HEK293 (cell line): ENCODE results near the gene SYCN.
A peak's percentile ranks its signal among the peaks of the same experiment; 100 is the strongest.

Source experiments
- MZF1 ChIP-seq: fragments of 450-650 bp; formaldehyde crosslinking; IDR thresholded peaks from 2 replicates; pipeline ENCODE4 v1.5.1; 2017; ENCODE audit warnings: missing biosample characterization, missing genetic modification characterization, borderline replicate concordance
- SALL2 ChIP-seq: fragments of 450-650 bp; formaldehyde crosslinking; IDR thresholded peaks from 2 replicates; pipeline ENCODE4 v1.5.0; 2017; ENCODE audit warnings: missing biosample characterization, mild to moderate bottlenecking, missing genetic modification characterization, borderline replicate concordance
- ZBTB20 ChIP-seq: fragments of 450-650 bp; formaldehyde crosslinking; IDR thresholded peaks from 2 replicates; pipeline ENCODE4 v1.5.1; 2016; ENCODE audit warnings: missing biosample characterization, missing genetic modification characterization
- ZNF169 ChIP-seq: fragments of 450-650 bp; formaldehyde crosslinking; IDR thresholded peaks from 2 replicates; pipeline ENCODE4 v1.5.1; 2016; ENCODE audit warnings: missing biosample characterization, missing genetic modification characterization
- ZNF311 ChIP-seq: fragments of 450-650 bp; formaldehyde crosslinking; IDR thresholded peaks from 2 replicates; pipeline ENCODE4 v1.5.1; 2017; ENCODE audit warnings: missing biosample characterization, missing genetic modification characterization, borderline replicate concordance
- ZNF514 ChIP-seq: fragments of 450-650 bp; formaldehyde crosslinking; IDR thresholded peaks from 2 replicates; pipeline ENCODE4 v1.5.1; 2016; ENCODE audit warnings: missing biosample characterization, missing genetic modification characterization
- ZNF530 ChIP-seq: fragments of 450-650 bp; formaldehyde crosslinking; IDR thresholded peaks from 2 replicates; pipeline ENCODE4 v1.5.1; 2016; ENCODE audit warnings: low read depth, missing biosample characterization, missing genetic modification characterization
- ZNF621 ChIP-seq: fragments of 450-650 bp; formaldehyde crosslinking; IDR thresholded peaks from 2 replicates; pipeline ENCODE4 v1.5.1; 2017; ENCODE audit warnings: missing biosample characterization, missing genetic modification characterization
- ZNF624 ChIP-seq: fragments of 450-650 bp; formaldehyde crosslinking; IDR thresholded peaks from 2 replicates; pipeline ENCODE4 v1.5.1; 2017; ENCODE audit warnings: missing biosample characterization, missing genetic modification characterization
- ZNF658 ChIP-seq: fragments of 450-650 bp; formaldehyde crosslinking; IDR thresholded peaks from 2 replicates; pipeline ENCODE4; 2016; ENCODE audit warnings: missing biosample characterization, missing genetic modification characterization
- TF ChIP-seq, protein P1 (sequence below): fragments of 450-650 bp; formaldehyde crosslinking; conservative IDR thresholded peaks from 2 replicates; pipeline ENCODE4 v1.5.1; 2016; ENCODE audit warnings: low read depth, missing biosample characterization, missing genetic modification characterization
- TF ChIP-seq, protein P2 (sequence below): fragments of 450-650 bp; formaldehyde crosslinking; IDR thresholded peaks from 2 replicates; pipeline ENCODE4 v1.5.1; 2016; ENCODE audit warnings: missing biosample characterization, missing genetic modification characterization
- TF ChIP-seq, protein P3 (sequence below): fragments of 450-650 bp; formaldehyde crosslinking; optimal IDR thresholded peaks from 2 replicates; pipeline ENCODE3; 2016; ENCODE audit warnings: missing biosample characterization, mild to moderate bottlenecking, missing genetic modification characterization
- TF ChIP-seq, protein P4 (sequence below): fragments of 450-650 bp; formaldehyde crosslinking; IDR thresholded peaks from 2 replicates; pipeline ENCODE4 v1.5.1; 2016; ENCODE audit warnings: missing biosample characterization, missing genetic modification characterization
- TF ChIP-seq, protein P5 (sequence below): fragments of 450-650 bp; formaldehyde crosslinking; IDR thresholded peaks from 2 replicates; pipeline ENCODE4 v1.5.1; 2016; ENCODE audit warnings: missing biosample characterization, missing genetic modification characterization
- TF ChIP-seq, protein P6 (sequence below): fragments of 450-650 bp; formaldehyde crosslinking; IDR thresholded peaks from 2 replicates; pipeline ENCODE4 v1.5.1; 2017; ENCODE audit warnings: missing biosample characterization, missing genetic modification characterization

The SYCN gene

DNA sequence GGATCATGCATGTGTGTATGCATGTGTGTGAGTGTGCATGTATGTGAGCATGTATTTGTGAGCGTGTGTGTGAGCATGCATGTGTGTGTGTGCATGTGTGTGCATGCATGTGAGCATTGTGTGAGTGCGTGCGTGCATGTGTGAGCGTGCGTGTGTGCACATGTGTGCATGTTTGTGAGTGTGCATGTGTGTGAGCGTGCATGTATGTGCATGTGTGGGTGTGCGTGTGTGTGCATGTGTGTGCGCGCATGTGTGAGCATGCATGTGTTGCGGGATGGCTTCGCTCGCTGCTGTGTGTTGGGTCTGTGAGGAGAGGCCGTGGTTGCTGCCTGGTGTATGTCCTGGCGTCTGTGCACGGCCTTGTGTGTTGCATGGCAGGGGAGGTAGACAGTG, 46.1 kb downstream of the SYCN start (continued):
- TF ChIP-seq, protein P1, sequence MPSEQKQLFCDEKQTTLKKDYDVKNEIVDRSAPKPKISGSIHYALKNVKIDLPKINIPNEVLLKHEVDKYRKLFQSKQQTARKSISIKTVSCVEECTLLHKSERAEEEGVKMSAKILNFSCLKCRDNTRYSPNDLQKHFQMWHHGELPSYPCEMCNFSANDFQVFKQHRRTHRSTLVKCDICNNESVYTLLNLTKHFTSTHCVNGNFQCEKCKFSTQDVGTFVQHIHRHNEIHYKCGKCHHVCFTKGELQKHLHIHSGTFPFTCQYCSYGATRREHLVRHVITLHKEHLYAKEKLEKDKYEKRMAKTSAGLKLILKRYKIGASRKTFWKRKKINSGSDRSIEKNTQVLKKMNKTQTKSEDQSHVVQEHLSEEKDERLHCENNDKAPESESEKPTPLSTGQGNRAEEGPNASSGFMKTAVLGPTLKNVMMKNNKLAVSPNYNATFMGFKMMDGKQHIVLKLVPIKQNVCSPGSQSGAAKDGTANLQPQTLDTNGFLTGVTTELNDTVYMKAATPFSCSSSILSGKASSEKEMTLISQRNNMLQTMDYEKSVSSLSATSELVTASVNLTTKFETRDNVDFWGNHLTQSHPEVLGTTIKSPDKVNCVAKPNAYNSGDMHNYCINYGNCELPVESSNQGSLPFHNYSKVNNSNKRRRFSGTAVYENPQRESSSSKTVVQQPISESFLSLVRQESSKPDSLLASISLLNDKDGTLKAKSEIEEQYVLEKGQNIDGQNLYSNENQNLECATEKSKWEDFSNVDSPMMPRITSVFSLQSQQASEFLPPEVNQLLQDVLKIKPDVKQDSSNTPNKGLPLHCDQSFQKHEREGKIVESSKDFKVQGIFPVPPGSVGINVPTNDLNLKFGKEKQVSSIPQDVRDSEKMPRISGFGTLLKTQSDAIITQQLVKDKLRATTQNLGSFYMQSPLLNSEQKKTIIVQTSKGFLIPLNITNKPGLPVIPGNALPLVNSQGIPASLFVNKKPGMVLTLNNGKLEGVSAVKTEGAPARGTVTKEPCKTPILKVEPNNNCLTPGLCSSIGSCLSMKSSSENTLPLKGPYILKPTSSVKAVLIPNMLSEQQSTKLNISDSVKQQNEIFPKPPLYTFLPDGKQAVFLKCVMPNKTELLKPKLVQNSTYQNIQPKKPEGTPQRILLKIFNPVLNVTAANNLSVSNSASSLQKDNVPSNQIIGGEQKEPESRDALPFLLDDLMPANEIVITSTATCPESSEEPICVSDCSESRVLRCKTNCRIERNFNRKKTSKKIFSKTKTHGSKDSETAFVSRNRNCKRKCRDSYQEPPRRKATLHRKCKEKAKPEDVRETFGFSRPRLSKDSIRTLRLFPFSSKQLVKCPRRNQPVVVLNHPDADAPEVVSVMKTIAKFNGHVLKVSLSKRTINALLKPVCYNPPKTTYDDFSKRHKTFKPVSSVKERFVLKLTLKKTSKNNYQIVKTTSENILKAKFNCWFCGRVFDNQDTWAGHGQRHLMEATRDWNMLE (tag by site-specific recombination) = no peak
- 0 out of 2 replicates have a peak, but pooled peaks have one; percentile 24 for TF ChIP-seq ZNF658 (tag by site-specific recombination)
- no peak for TF ChIP-seq MZF1
- TF ChIP-seq ZNF530 (tag by site-specific recombination) = no peak
- TF ChIP-seq ZNF621 = 0 out of 2 replicates have a peak, but pooled peaks have one; percentile 62
- TF ChIP-seq, protein P2, sequence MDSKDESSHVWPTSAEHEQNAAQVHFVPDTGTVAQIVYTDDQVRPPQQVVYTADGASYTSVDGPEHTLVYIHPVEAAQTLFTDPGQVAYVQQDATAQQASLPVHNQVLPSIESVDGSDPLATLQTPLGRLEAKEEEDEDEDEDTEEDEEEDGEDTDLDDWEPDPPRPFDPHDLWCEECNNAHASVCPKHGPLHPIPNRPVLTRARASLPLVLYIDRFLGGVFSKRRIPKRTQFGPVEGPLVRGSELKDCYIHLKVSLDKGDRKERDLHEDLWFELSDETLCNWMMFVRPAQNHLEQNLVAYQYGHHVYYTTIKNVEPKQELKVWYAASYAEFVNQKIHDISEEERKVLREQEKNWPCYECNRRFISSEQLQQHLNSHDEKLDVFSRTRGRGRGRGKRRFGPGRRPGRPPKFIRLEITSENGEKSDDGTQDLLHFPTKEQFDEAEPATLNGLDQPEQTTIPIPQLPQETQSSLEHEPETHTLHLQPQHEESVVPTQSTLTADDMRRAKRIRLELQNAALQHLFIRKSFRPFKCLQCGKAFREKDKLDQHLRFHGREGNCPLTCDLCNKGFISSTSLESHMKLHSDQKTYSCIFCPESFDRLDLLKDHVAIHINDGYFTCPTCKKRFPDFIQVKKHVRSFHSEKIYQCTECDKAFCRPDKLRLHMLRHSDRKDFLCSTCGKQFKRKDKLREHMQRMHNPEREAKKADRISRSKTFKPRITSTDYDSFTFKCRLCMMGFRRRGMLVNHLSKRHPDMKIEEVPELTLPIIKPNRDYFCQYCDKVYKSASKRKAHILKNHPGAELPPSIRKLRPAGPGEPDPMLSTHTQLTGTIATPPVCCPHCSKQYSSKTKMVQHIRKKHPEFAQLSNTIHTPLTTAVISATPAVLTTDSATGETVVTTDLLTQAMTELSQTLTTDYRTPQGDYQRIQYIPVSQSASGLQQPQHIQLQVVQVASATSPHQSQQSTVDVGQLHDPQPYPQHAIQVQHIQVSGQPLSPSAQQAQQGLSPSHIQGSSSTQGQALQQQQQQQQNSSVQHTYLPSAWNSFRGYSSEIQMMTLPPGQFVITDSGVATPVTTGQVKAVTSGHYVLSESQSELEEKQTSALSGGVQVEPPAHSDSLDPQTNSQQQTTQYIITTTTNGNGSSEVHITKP (tag by site-specific recombination) = no peak
- no peak for TF ChIP-seq ZNF624 (tag by site-specific recombination)
- peak; percentile 92 for TF ChIP-seq ZNF311 (tag by site-specific recombination)
- TF ChIP-seq, protein P3, sequence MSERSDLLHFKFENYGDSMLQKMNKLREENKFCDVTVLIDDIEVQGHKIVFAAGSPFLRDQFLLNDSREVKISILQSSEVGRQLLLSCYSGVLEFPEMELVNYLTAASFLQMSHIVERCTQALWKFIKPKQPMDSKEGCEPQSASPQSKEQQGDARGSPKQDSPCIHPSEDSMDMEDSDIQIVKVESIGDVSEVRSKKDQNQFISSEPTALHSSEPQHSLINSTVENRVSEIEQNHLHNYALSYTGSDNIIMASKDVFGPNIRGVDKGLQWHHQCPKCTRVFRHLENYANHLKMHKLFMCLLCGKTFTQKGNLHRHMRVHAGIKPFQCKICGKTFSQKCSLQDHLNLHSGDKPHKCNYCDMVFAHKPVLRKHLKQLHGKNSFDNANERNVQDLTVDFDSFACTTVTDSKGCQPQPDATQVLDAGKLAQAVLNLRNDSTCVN (tag by site-specific recombination) = peak; percentile 68
- peak; percentile 38 for TF ChIP-seq ZBTB20 (tag by site-specific recombination)
- no peak for TF ChIP-seq ZNF514 (tag by site-specific recombination)
- TF ChIP-seq, protein P4, sequence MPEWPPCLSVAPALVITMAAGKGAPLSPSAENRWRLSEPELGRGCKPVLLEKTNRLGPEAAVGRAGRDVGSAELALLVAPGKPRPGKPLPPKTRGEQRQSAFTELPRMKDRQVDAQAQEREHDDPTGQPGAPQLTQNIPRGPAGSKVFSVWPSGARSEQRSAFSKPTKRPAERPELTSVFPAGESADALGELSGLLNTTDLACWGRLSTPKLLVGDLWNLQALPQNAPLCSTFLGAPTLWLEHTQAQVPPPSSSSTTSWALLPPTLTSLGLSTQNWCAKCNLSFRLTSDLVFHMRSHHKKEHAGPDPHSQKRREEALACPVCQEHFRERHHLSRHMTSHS (tag by site-specific recombination) = 0 out of 2 replicates have a peak, but pooled peaks have one; percentile 16
- TF ChIP-seq ZNF169 (tag by site-specific recombination) = 0 out of 2 replicates have a peak, but pooled peaks have one; percentile 44
- TF ChIP-seq, protein P5, sequence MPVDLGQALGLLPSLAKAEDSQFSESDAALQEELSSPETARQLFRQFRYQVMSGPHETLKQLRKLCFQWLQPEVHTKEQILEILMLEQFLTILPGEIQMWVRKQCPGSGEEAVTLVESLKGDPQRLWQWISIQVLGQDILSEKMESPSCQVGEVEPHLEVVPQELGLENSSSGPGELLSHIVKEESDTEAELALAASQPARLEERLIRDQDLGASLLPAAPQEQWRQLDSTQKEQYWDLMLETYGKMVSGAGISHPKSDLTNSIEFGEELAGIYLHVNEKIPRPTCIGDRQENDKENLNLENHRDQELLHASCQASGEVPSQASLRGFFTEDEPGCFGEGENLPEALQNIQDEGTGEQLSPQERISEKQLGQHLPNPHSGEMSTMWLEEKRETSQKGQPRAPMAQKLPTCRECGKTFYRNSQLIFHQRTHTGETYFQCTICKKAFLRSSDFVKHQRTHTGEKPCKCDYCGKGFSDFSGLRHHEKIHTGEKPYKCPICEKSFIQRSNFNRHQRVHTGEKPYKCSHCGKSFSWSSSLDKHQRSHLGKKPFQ = peak; percentile 79; the same call in 1 of the 2 replicates
- 0 out of 2 replicates have a peak, but pooled peaks have one; percentile 47 for TF ChIP-seq SALL2 (tag by site-specific recombination)
- TF ChIP-seq, protein P6, sequence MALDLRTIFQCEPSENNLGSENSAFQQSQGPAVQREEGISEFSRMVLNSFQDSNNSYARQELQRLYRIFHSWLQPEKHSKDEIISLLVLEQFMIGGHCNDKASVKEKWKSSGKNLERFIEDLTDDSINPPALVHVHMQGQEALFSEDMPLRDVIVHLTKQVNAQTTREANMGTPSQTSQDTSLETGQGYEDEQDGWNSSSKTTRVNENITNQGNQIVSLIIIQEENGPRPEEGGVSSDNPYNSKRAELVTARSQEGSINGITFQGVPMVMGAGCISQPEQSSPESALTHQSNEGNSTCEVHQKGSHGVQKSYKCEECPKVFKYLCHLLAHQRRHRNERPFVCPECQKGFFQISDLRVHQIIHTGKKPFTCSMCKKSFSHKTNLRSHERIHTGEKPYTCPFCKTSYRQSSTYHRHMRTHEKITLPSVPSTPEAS (tag by site-specific recombination) = peak; percentile 97
